ENCODE data around the gene ANXA6.

Gene ANXA6

DNA sequence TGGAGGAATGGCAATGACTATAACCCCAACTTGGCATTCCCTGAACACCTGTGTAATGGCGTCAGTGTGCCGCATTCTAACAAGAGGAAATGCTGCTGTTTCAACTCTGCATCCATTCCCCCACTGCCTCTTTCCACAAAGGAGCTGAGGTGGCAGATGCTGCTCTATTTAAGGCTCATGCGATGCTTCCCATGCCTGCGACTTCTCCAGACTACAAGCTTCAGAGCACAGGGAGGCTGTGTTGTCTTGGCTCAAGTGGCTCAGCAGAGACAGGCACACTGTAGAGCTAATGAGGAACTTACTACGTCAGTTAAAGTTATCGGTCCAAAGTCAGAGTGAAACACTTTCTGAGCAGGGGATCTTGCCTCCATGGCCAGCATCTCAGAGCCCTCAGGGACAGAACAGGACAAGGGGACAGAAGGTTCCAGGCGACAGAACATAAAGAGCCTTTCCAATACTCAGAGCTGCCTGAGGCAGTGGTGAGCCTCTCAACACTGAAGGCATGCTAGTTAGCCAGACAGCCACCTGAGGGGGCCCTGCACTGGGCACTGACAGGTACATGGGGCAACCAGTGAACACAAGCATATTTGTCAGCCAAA lies 98.6 kb downstream of the ANXA6 start:
- no peak for DNase-seq

- DNase-seq, result no peak
Observed at GRCh38 chr5:151058301-151058700, 99.3 kb downstream of the ANXA6 start.

- DNase-seq, result no peak
Observed at GRCh38 chr5:151056379-151057325, 100.9 kb downstream of the ANXA6 start.

DNA sequence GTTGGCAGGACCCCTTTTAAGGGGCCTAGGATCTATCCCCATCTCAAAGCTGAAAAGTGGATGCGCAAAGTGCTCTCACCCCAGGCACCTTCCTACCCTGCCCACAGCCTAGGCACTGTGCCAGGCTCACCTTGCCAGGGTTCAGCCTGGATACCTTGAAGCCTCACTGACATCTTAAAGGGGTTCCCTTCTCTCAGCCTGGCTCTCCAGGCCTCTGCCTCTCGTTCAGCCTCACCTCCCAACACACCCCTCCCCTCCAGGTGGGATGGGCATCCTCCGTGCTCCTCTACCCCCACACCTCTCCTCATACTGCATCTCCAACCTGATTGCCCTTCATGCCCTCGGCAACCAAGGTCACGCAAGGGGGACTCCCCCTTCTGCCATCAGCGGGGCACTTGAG lies 102.2 kb downstream of the ANXA6 start:
- DNase-seq, result no peak

DNA sequence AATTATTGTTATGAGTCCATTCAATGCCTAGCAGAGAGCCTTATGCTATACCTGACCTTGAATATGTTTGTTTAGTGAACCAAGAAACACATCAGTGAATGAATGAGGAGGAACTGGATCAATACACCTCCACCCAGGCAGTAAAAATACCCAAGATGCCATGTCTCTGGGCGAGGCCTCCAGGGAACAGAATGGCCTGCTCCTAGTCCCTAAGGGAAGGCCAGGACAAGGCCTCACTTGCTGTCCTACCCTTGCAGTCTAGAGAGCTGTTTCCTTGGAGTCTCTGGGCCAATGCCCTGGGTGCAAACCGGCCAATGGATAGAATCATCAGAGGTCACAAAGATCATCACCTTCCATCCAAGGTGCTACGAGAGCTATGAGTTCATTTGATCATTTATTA lies 102.9 kb downstream of the ANXA6 start:
- no peak for DNase-seq

DNA sequence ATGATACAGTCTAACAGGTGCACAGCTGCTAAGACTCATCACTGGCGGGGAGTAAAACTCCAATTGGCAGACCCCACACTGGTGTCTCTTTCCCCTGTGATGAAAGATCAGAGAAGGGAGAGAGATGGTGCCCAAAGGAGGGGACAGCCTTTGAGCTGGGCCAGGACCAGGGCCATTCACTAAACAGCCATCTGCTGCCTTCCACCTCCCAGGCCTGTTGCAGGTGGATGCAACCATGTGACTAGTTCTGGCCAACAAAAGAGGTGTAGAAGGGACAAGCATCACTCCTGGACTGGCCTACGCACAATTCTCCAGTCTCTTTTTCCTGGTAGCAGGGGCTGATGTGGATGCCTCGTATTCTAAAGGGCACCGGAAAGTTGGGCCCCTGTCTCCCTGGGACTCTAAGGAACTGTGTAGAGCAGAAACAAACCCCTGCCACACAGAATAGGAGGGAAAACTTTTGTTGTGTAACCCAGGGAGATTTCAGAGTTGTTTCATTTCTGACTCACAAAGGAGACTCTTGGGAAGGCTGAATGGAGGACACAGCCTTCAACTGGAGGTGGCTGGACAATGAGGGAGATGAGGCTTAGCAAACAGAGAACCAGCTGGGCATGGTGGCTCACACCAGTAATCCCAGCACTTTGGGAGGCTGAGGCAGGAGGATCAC lies 103.7 kb downstream of the ANXA6 start:
- DNase-seq, result no peak

DNA sequence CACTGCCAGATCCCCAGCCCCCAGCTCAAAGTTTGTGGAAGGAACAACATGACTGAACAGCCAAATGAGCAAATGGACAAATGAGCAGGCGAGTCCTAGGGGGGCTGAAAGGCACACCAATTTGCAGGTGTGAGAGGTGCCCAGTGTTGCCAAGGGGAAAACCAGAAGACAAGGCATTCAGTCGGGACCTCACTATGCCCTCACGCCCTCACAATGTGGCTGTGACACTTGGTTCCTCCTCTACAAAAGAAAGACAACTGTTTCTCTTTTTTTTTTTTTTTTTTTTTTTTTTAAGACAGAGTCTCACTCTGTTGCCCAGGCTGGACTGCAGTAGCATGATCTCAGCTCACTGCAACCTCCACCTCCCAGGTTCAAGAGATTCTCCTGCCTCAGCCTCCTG lies 104.7 kb downstream of the ANXA6 start:
- DNase-seq, result no peak

GRCh38 chr5:151051931-151052608 lies 105.5 kb downstream of the ANXA6 start:
- no peak for DNase-seq

DNA sequence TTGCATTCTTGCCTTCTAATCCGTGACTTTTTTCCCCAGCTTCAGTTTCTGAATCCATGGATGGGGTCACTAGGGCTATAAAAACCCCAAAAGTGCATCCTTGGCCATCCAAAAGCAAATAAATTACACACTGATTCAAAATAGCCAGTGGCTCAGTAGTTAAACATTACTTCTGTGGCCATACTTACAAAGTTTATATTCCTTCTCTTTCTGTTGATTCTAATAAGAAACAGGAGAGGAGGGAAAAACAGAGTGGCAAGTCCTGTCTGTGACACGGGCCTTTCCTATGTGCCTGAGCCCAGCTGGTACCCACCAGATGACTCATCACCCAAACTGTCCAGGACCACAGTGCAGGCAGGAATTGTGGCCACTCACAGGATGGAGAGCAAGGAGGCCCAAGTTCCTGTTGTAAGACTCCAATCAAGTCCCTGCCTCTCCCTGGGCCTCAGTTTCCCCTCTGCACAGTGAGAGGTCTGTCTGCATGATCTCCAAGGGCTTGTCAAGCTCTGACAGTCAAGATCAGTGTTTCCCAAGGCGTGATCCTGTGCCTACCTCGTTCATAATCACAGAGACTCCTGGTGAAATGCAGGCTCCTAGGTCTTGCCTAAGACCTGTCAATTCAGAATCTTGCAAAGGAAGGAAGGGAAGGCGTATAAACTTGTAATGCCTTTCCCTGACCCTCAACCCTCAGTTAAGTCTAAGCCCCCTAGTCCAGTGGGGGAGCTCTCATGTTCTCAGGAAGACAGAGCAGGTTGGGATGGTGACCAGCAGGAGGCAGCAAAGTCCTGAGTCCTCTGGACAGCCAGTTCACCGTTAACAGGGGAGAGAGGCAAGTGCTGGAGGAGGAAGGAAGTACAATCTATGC lies 106.3 kb downstream of the ANXA6 start:
- peak in 1 of 2 experiments; percentile 25 for DNase-seq

Measured in NCI-H2081 (cell line).